Keratinocyte (primary cell): ENCODE measurements around the gene SLC27A2.

Experiments
- CTCF ChIP-seq, 3 experiments: IDR thresholded peaks in 1 of 3; conservative IDR thresholded peaks in 1 of 3; optimal IDR thresholded peaks in 1 of 3; 2 replicates in 2 of 3; 3 replicates in 1 of 3; pipeline versions ENCODE3 to v1.5.1; 2011; ENCODE audit warnings: low read length in 3 of 3, mild to moderate bottlenecking in 3 of 3, moderate library complexity in 2 of 3, control low read depth in 1 of 3, inconsistent platforms in 1 of 3; ENCODE audit not compliant: insufficient read depth in 2 of 3; ENCODE audit errors: extremely low read depth in 1 of 3
- EZH2 ChIP-seq: IDR thresholded peaks from one replicate; pipeline ENCODE4 v1.6.1; 2012; ENCODE audit warnings: inconsistent platforms, mild to moderate bottlenecking, low read length, moderate library complexity

GRCh38 chr15:50134524-50135024 is 47.4 kb upstream of the SLC27A2 start:
- TF ChIP-seq CTCF (optimal IDR thresholded peaks at IDR 0.05 in 1 of 3, IDR thresholded peaks at IDR 0.05 in 1 of 3, conservative IDR thresholded peaks at IDR 0.05 in 1 of 3; ENCODE audit: extremely low read depth in 1 of 3, insufficient read depth in 2 of 3, low read length in 3 of 3) (no peak), EZH2 (no peak)
